A549 (cell line): ENCODE data around the gene SULF2. TPM values are rescaled to one million over a fixed set of nuclear protein-coding genes. Genes with fewer than 3 reads are reported as not detected.

Experiments
- ATAC-seq, 2 experiments: fragments of 200-7000 bp in 1 of 2; fragments of >200 bp in 1 of 2; cut with Nextera tagmentation in 1 of 2; cut with Tn5 transposase in 1 of 2; 3 replicates each; pipeline versions ENCODE4 v1.8.0 to v1.9.1; 2018 to 2020; ENCODE audit warnings: mild to moderate bottlenecking in 1 of 2, moderate library complexity in 1 of 2
- CTCF ChIA-PET: fragments of 300-600 bp; sonication (Branson Sonifier 250); formaldehyde crosslinking; extraction: SDS; loops from one replicate; lab custom pipeline; 2021; ENCODE audit warnings: antibody characterized with exemption, inconsistent platforms; lab: Yijun Ruan, JAX
- POLR2A ChIA-PET: fragments of 350-600 bp; formaldehyde crosslinking; extraction: SDS; loops from one replicate; lab custom pipeline; 2021; ENCODE audit warnings: antibody characterized with exemption, inconsistent platforms; lab: Yijun Ruan, JAX
- DNase-seq, 2 experiments: peaks; one replicate each; pipeline versions ENCODE4 v3.0.0 to v3.0.0-alpha.2; 2011 to 2016; ENCODE audit warnings: low read depth in 1 of 2, low spot score in 1 of 2
- FAIRE-seq: peaks from 2 replicates; lab custom pipeline; 2011; peaks lifted over from hg19 to GRCh38; lab: Jason Lieb, UNC
- H3K27ac ChIP-seq, 2 experiments: fragments of >200 bp; sonication (Bioruptor Twin); formaldehyde crosslinking; 3 replicates each; pipeline ENCODE4 v1.5.1; 2016 to 2017
- H3K4me1 ChIP-seq: fragments of >200 bp; sonication (Bioruptor Twin); formaldehyde crosslinking; 3 replicates; pipeline ENCODE4 v1.6.1; 2016
- H3K4me2 ChIP-seq: fragments of >200 bp; sonication (Bioruptor Twin); formaldehyde crosslinking; 3 replicates; pipeline ENCODE4 v1.6.1; 2016
- H3K4me3 ChIP-seq: fragments of >200 bp; sonication (Bioruptor Twin); formaldehyde crosslinking; 3 replicates; pipeline ENCODE4 v1.5.1; 2016
- H3K9me3 ChIP-seq: fragments of >200 bp; sonication (Bioruptor Twin); formaldehyde crosslinking; 3 replicates; pipeline ENCODE4 v1.6.1; 2016
- ATOH8 ChIP-seq: fragments of 250-450 bp; sonication (Bioruptor Pico); IDR thresholded peaks from 2 replicates; pipeline ENCODE4 v1.5.0; 2020; ENCODE audit warnings: low read depth, mild to moderate bottlenecking, moderate library complexity
- BCL3 ChIP-seq: fragments of >200 bp; sonication (Bioruptor Twin); formaldehyde crosslinking; IDR thresholded peaks from 3 replicates; pipeline ENCODE4 v1.6.1; 2016
- CTCF ChIP-seq: fragments of >200 bp; sonication (Bioruptor Twin); formaldehyde crosslinking; IDR thresholded peaks from 3 replicates; pipeline ENCODE4 v1.5.1; 2016
- ELK1 ChIP-seq: fragments of 150-350 bp; IDR thresholded peaks from 2 replicates; pipeline ENCODE4 v1.6.1; 2014; ENCODE audit warnings: low read depth, mild to moderate bottlenecking, low read length
- HEYL ChIP-seq: fragments of 250-450 bp; sonication (Bioruptor Pico); IDR thresholded peaks from 2 replicates; pipeline ENCODE4 v1.8.0; 2021; ENCODE audit warnings: mild to moderate bottlenecking, moderate library complexity
- HMGXB4 ChIP-seq: fragments of 250-450 bp; sonication (Bioruptor Pico); IDR thresholded peaks from 2 replicates; pipeline ENCODE4 v1.5.0; 2021; ENCODE audit warnings: mild to moderate bottlenecking, moderate library complexity, borderline replicate concordance
- JUN ChIP-seq, 2 experiments: fragments of >200 bp; sonication (Bioruptor Twin); formaldehyde crosslinking; IDR thresholded peaks; 2 replicates in 1 of 2; 3 replicates in 1 of 2; pipeline ENCODE4 v1.6.1; 2016 to 2017
- KDM1A ChIP-seq: fragments of 200-600 bp; sonication (generic); IDR thresholded peaks from 2 replicates; pipeline ENCODE4 v1.6.1; 2016; ENCODE audit warnings: low read depth, mild to moderate bottlenecking
- KDM5A ChIP-seq: fragments of 200-600 bp; sonication (generic); IDR thresholded peaks from 2 replicates; pipeline ENCODE4 v1.6.1; 2016; ENCODE audit warnings: antibody characterized with exemption, mild to moderate bottlenecking
- MAFK ChIP-seq: fragments of 450-650 bp; IDR thresholded peaks from 2 replicates; pipeline ENCODE4 v1.6.1; 2014; ENCODE audit not compliant: partially characterized antibody
- MAX ChIP-seq: IDR thresholded peaks from 2 replicates; pipeline ENCODE4 v1.6.1; 2012
- MAZ ChIP-seq: fragments of 150-350 bp; IDR thresholded peaks from 2 replicates; pipeline ENCODE4 v1.6.1; 2014; ENCODE audit warnings: antibody characterized with exemption, low read depth, low read length, borderline replicate concordance
- NFE2L2 ChIP-seq: fragments of 150-350 bp; conservative IDR thresholded peaks from 2 replicates; pipeline ENCODE4 v1.6.1; 2014; ENCODE audit warnings: low read length
- RCOR1 ChIP-seq: fragments of 150-350 bp; IDR thresholded peaks from 2 replicates; pipeline ENCODE4 v1.6.1; 2014; ENCODE audit warnings: antibody characterized with exemption, low read length, low read depth
- RNF2 ChIP-seq: fragments of 200-600 bp; sonication (generic); IDR thresholded peaks from 2 replicates; pipeline ENCODE4 v1.6.1; 2016; ENCODE audit warnings: low read depth, mild to moderate bottlenecking, antibody characterized with exemption, moderate library complexity, borderline replicate concordance
- WGBS: methylation state at CpG from one replicate; pipeline ENCODE4 v1.1.6; 2017; ENCODE audit errors: missing lambda C conversion rate; 5-methylcytosine and 5-hydroxymethylcytosine counted together
- polyA plus RNA-seq, 4 experiments: library from polyadenylated mRNA; depleted of rRNA in 3 of 4; stranded (reverse); fragments of >200 nt; fragmentation: RNase III in 1 of 4; extraction: RNeasy Plus Mini Kit Qiagen cat#74134 plus additional on column Dnase treatment in 1 of 4; gene quantifications; 2 replicates in 3 of 4; 3 replicates in 1 of 4; pipeline ENCODE4 v1.2.3, GENCODE V29; 2011 to 2017

SULF2 gene
- polyA plus RNA-seq, 2 of the 4 experiments (the other 2 are of a cell fraction): 5.8 to 16.8 TPM

- H3K27ac ChIP-seq: no peak overlapping the region
- ATAC-seq: no peak
- CTCF ChIA-PET: interaction anchor here (0.6 to 2.6 kb wide), 8 partner anchors 10 to 907 kb away, joined by 3 to 11 read pairs (median 3); no protein-coding TSS in a partner anchor
- peaks cover 7% of the 10 kb centered on the region; the same call in 1 of the 3 replicates for H3K4me1 ChIP-seq
- TF ChIP-seq HEYL (CRISPR knock-in tag) (no peak), JUN (IDR thresholded peaks at IDR 0.05) (no peak), MAZ (no peak)
- TF ChIP-seq, all 56 proteins: peak for 0
- Histone ChIP-seq H3K9me3 (no peaks in the 10 kb centered on the region), H3K4me2 (no peak overlapping the region), H3K4me3 (no peak overlapping the region)
- POLR2A ChIA-PET: no interaction called here
- WGBS: 65% methylated on average over 26 of the region's 26 CpGs
- no peak for DNase-seq
- FAIRE-seq: no peak
Measured at GRCh38 chr20:47713878-47714450, 71.3 kb downstream of the SULF2 start.

- H3K27ac ChIP-seq: no peak overlapping the region
- DNase-seq (no peak), FAIRE-seq (no peak), ATAC-seq (no peak)
- TF ChIP-seq MAFK (no peak), RNF2 (no peak), NFE2L2 (no peak), KDM5A (no peak), BCL3 (no peak), HMGXB4 (CRISPR knock-in tag) (no peak), CTCF (no peak), KDM1A (no peak), ELK1 (no peak), ATOH8 (CRISPR knock-in tag) (no peak), MAX (no peak), RCOR1 (no peak)
- POLR2A ChIA-PET: no interaction called here
- H3K4me3 ChIP-seq: no peak overlapping the region
- 64% methylated on average over 6 of the region's 6 CpGs for WGBS
- H3K9me3 ChIP-seq: no peaks in the 10 kb centered on the region
- H3K4me1 ChIP-seq: peaks cover 7% of the 10 kb centered on the region; the same call in 1 of the 3 replicates
- CTCF ChIA-PET: interaction anchor here (1.0 to 2.6 kb wide), 3 partner anchors 12 to 908 kb away, joined by 3 to 11 read pairs (median 4); no protein-coding TSS in a partner anchor
- no peak overlapping the region for H3K4me2 ChIP-seq
Measured at GRCh38 chr20:47713163-47713562, 72.1 kb downstream of the SULF2 start.
